Measurements from ENCODE around the gene SCO2. TPM values are rescaled to one million over a fixed set of nuclear protein-coding genes. Genes with fewer than 3 reads are reported as not detected.

The SCO2 gene
- polyA plus RNA-seq, 1 donor from 2014 or later, result 9.6 TPM

- no peak overlapping the region for H3K4me2 ChIP-seq (ENCODE audit: low read length)
- no peak for TF ChIP-seq EZH2 (IDR thresholded peaks at IDR 0.05; ENCODE audit: borderline replicate concordance, insufficient read depth, low read length, poor library complexity, severe bottlenecking)
- no peak for TF ChIP-seq CTCF (IDR thresholded peaks at IDR 0.05; ENCODE audit: poor library complexity, severe bottlenecking)
- no peak for TF ChIP-seq REST (IDR thresholded peaks at IDR 0.05; ENCODE audit: borderline replicate concordance)
- TF ChIP-seq MXI1 (conservative IDR thresholded peaks at IDR 0.05; ENCODE audit: poor library complexity, severe bottlenecking), result no peak
- TF ChIP-seq SMC3 (conservative IDR thresholded peaks at IDR 0.05; ENCODE audit: poor library complexity), result no peak
- TF ChIP-seq RAD21 (conservative IDR thresholded peaks at IDR 0.05), result no peak
- no peak for TF ChIP-seq POLR2AphosphoS5 (IDR thresholded peaks at IDR 0.05)
- no peak for TF ChIP-seq TAF1 (IDR thresholded peaks at IDR 0.05; ENCODE audit: low read depth)
- no peak for TF ChIP-seq EP300 (conservative IDR thresholded peaks at IDR 0.05; ENCODE audit: poor library complexity, severe bottlenecking)
- no peaks in the 10 kb centered on the region for H3K9me2 ChIP-seq (ENCODE audit: insufficient read depth, low read length)
- H3K27ac ChIP-seq (ENCODE audit: low read length), result no peak overlapping the region
- no peaks in the 10 kb centered on the region for H3K9me3 ChIP-seq (ENCODE audit: low read length)
- H2AFZ ChIP-seq (ENCODE audit: low read depth, low read length), result no peak overlapping the region
- peaks cover 13% of the 10 kb centered on the region for H3K27me3 ChIP-seq (ENCODE audit: insufficient read depth, low read depth, low read length)
- H4K20me1 ChIP-seq (ENCODE audit: insufficient read depth), result no peaks in the 10 kb centered on the region
- H3F3A ChIP-seq (ENCODE audit: insufficient read depth, low read length, poor library complexity, severe bottlenecking), result no peaks in the 10 kb centered on the region
- H3K4me3 ChIP-seq (ENCODE audit: low read length), result no peak overlapping the region
- H3K9ac ChIP-seq (ENCODE audit: low read length), result no peak overlapping the region
- no peaks in the 10 kb centered on the region for H3K36me3 ChIP-seq (ENCODE audit: insufficient read depth, low read length)
- no peaks in the 10 kb centered on the region for H3K79me2 ChIP-seq (replicated peaks; ENCODE audit: insufficient read depth, low read length)
These were observed 22.9 kb upstream of the SCO2 start for GRCh38 chr22:50548040-50548920.

GRCh38 chr22:50547263-50547985 is 22.0 kb upstream of the SCO2 start:
- peaks cover 13% of the 10 kb centered on the region for H3K27me3 ChIP-seq (ENCODE audit: insufficient read depth, low read depth, low read length)
- H3K79me2 ChIP-seq (replicated peaks; ENCODE audit: insufficient read depth, low read length), result no peaks in the 10 kb centered on the region
- H3K9me3 ChIP-seq (ENCODE audit: low read length), result no peaks in the 10 kb centered on the region
- H3K9me2 ChIP-seq (ENCODE audit: insufficient read depth, low read length), result no peaks in the 10 kb centered on the region
- no peak overlapping the region for H3K9ac ChIP-seq (ENCODE audit: low read length)
- no peaks in the 10 kb centered on the region for H3K36me3 ChIP-seq (ENCODE audit: insufficient read depth, low read length)
- no peak overlapping the region for H3K4me3 ChIP-seq (ENCODE audit: low read length)
- no peaks in the 10 kb centered on the region for H4K20me1 ChIP-seq (ENCODE audit: insufficient read depth)
- H3K4me2 ChIP-seq (ENCODE audit: low read length), result no peak overlapping the region
- no peak overlapping the region for H3K27ac ChIP-seq (ENCODE audit: low read length)
- H2AFZ ChIP-seq (ENCODE audit: low read depth, low read length), result no peak overlapping the region
- no peaks in the 10 kb centered on the region for H3F3A ChIP-seq (ENCODE audit: insufficient read depth, low read length, poor library complexity, severe bottlenecking)
- TF ChIP-seq REST (IDR thresholded peaks at IDR 0.05; ENCODE audit: borderline replicate concordance), result no peak
- TF ChIP-seq POLR2AphosphoS5 (IDR thresholded peaks at IDR 0.05), result no peak
- TF ChIP-seq MXI1 (conservative IDR thresholded peaks at IDR 0.05; ENCODE audit: poor library complexity, severe bottlenecking), result no peak
- TF ChIP-seq EP300 (conservative IDR thresholded peaks at IDR 0.05; ENCODE audit: poor library complexity, severe bottlenecking), result no peak

Data from neural cell (in vitro differentiated cells).